ENCODE results near the gene LIPI. TPM values are rescaled to one million over a fixed set of nuclear protein-coding genes. Genes with fewer than 3 reads are reported as not detected.

The LIPI gene
- total RNA-seq: not detected

GRCh38 chr21:14210738-14211137 is at the start of gene LIPI:
LIPI (minus strand) TSS chr21:14210955; CDS start chr21:14210845, 110 bp downstream.
- Histone ChIP-seq H3K27ac (no peak within 1 kb of the TSS), H3K4me1 (no peaks in the 10 kb centered on the region), H3K27me3 (no peaks in the 10 kb centered on the region), H3K9me3 (no peaks in the 10 kb centered on the region), H3K36me3 (no peaks in the 10 kb centered on the region), H3K4me3 (no peak within 1 kb of the TSS)
- no peak for TF ChIP-seq CTCF (IDR thresholded peaks at IDR 0.05)
- intact Hi-C loops (cut with DNase I): no loop called here
- no peak for DNase-seq (ENCODE audit: low spot score in 2 of 2)

- no peak overlapping the region for H3K27ac ChIP-seq
- intact Hi-C loops (cut with DNase I): no loop called here
- H3K4me3 ChIP-seq: no peak overlapping the region
- no peak for DNase-seq (ENCODE audit: low spot score in 2 of 2)
- H3K36me3 ChIP-seq: no peaks in the 10 kb centered on the region
- no peaks in the 10 kb centered on the region for H3K27me3 ChIP-seq
- no peaks in the 10 kb centered on the region for H3K9me3 ChIP-seq
- H3K4me1 ChIP-seq: no peaks in the 10 kb centered on the region
- TF ChIP-seq CTCF (IDR thresholded peaks at IDR 0.05): no peak
Observed at GRCh38 chr21:14260174-14260764, 49.5 kb upstream of the LIPI start.

GRCh38 chr21:14259747-14260146 is 49.0 kb upstream of the LIPI start:
- Histone ChIP-seq H3K9me3 (no peaks in the 10 kb centered on the region), H3K27ac (no peak overlapping the region), H3K36me3 (no peaks in the 10 kb centered on the region), H3K4me1 (no peaks in the 10 kb centered on the region), H3K27me3 (no peaks in the 10 kb centered on the region), H3K4me3 (no peak overlapping the region)
- DNase-seq (ENCODE audit: low spot score in 2 of 2): no peak
- intact Hi-C loops (cut with DNase I): loop anchor here (2.0 kb wide), 2 partner anchors 1223 to 1333 kb away; no protein-coding TSS in a partner anchor
- peak; percentile 32 to 57 (median 46) for TF ChIP-seq CTCF (IDR thresholded peaks at IDR 0.05)

GRCh38 chr21:14251336-14251735 is 40.6 kb upstream of the LIPI start:
- Histone ChIP-seq H3K9me3 (no peaks in the 10 kb centered on the region), H3K27ac (no peak overlapping the region), H3K36me3 (no peaks in the 10 kb centered on the region), H3K27me3 (no peaks in the 10 kb centered on the region), H3K4me3 (no peak overlapping the region), H3K4me1 (no peaks in the 10 kb centered on the region)
- intact Hi-C loops (cut with DNase I): no loop called here
- no peak for DNase-seq (ENCODE audit: low spot score in 2 of 2)
- no peak for TF ChIP-seq CTCF (IDR thresholded peaks at IDR 0.05)

- Histone ChIP-seq H3K4me1 (no peaks in the 10 kb centered on the region), H3K9me3 (no peaks in the 10 kb centered on the region), H3K4me3 (no peak overlapping the region), H3K27me3 (no peaks in the 10 kb centered on the region), H3K36me3 (no peaks in the 10 kb centered on the region), H3K27ac (no peak overlapping the region)
- TF ChIP-seq CTCF (IDR thresholded peaks at IDR 0.05): no peak
- no peak for DNase-seq (ENCODE audit: low spot score in 2 of 2)
- intact Hi-C loops (cut with DNase I): no loop called here
Observed at GRCh38 chr21:14245711-14246110, 35.0 kb upstream of the LIPI start.

- no peaks in the 10 kb centered on the region for H3K36me3 ChIP-seq
- H3K4me3 ChIP-seq: no peak overlapping the region
- no peak overlapping the region for H3K27ac ChIP-seq
- no peaks in the 10 kb centered on the region for H3K4me1 ChIP-seq
- no peak for DNase-seq (ENCODE audit: low spot score in 2 of 2)
- intact Hi-C loops (cut with DNase I): no loop called here
- no peaks in the 10 kb centered on the region for H3K27me3 ChIP-seq
- H3K9me3 ChIP-seq: no peaks in the 10 kb centered on the region
- TF ChIP-seq CTCF (IDR thresholded peaks at IDR 0.05): no peak
Observed at GRCh38 chr21:14244911-14245310, 34.2 kb upstream of the LIPI start.
